ENCODE results near the gene PIK3IP1.
"Not testable (repeated sequence)": the region's sequence is repeated elsewhere in the genome, so short reads cannot be mapped to it uniquely, and the experiment has no call there.

The PIK3IP1 gene

GRCh38 chr22:31253949-31254348 lies 38.3 kb downstream of the PIK3IP1 start:
- DNase-seq (ENCODE audit: low read depth in 1 of 2, low spot score in 1 of 2): no peak

DNA sequence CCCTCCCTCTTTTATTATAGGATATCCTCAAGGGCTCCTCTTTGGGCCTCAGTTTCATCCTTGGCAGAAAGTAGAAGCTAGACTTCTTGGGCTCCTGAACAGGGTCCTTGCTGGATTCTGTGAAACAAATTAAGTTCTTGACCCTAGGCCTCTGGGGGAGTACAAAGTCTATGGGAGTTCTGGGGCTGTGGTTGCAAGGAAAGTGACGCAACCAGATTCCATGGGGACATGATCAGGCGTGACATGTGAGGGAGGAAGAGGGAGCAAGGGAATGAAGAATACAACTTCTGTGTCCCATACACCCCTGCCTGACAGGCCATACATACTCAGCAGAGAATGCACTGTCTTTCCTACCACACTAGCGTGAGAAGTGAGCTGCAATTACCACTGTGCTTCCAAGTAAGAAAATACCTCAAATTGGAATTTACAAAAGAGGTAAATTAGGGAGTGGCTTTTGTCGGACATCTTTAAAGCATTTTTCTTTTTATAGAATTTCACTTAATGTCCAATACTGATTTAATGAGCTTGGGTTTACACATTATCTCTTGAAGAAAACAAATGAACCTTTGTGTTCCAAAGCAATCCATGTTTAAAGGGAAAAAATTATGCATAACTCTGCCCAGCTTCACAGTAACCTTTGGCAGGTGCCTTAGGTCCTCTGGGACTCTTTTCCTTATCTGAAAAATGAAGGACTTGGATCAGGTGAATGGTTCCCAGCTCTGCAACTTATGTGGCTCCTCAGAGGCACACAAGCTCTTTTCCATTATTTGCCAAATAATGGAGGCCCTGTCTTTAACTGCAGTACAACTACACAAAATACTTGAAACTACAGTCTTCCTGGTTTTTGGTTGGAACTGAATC lies 41.3 kb downstream of the PIK3IP1 start:
- DNase-seq (ENCODE audit: low read depth in 1 of 2, low spot score in 1 of 2): no peak

DNA sequence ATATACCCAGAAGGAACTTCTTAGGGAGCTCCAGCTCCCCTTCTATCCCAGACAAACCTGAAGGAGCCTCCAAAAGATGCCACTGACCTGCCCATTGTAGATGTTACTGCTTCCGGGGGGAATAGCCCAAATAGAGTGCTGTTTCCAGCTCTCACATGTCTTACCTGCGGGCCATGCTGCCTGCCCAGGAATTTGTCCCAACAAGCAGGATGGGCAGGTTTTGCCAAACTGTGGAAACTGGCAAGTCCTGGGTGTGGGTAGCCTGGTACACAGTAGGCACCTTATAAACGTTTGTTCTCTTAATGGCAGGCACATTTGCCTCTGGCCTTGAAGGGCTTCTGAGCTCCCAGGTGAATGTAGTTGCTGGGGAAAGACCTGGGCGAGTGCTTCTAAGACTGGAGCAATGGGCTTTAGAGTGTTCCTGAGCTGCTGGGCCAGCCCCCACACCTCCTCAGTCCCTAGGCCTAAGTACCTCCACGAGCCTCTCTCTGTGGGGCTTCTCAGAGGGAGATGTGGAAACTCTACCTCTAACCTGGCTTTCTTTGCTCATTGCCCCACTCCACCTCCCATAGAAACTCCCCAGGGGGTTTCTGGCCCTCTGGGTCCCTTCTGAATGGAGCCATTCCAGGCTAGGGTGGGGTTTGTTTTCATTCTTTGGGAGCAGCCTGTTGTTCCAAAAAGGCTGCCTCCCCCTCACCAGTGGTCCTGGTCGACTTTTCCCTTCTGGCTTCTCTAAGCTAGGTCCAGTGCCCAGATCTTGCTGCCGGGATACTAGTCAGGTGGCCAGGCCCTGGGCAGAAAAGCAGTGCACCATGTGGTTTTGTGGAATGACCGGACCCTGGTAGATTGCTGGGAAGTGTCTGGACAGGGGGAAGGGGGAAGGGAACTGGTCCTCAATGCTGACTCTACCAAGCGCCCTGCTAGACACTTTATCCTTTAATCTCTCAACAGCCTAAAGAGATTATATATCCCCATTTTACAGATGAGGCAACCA lies 43.0 kb downstream of the PIK3IP1 start:
- no peak for DNase-seq (ENCODE audit: low read depth in 1 of 2, low spot score in 1 of 2)

GRCh38 chr22:31248138-31248745 lies 44.0 kb downstream of the PIK3IP1 start:
- peak; percentile 21 to 37 for DNase-seq (ENCODE audit: low read depth in 1 of 2, low spot score in 1 of 2)

- no peak for DNase-seq (ENCODE audit: low read depth in 1 of 2, low spot score in 1 of 2)
Measured at GRCh38 chr22:31247726-31248125, 44.6 kb downstream of the PIK3IP1 start.

DNA sequence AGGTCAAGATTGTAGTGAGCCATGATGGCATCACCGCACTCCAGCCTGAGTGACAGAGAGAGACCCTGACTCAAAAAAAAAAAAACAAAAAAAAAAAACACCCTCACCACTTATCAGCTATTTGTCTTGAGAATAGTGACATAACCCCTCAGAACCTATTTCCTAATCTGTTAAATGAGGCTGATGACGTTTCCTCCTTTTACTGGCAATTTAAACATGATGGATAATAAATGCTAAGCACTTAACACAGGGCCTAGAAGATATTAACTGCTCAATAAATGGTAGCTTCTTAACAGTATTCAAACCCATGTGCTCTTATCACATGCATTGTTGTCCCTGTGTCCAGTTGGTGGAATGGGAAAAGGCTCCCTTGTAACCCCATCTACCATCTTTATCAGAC lies 45.6 kb downstream of the PIK3IP1 start:
- DNase-seq (ENCODE audit: low read depth in 1 of 2, low spot score in 1 of 2): no peak

- DNase-seq (ENCODE audit: low read depth in 1 of 2, low spot score in 1 of 2): not testable (repeated sequence)
Measured at GRCh38 chr22:31245998-31246397, 46.3 kb downstream of the PIK3IP1 start.

DNA sequence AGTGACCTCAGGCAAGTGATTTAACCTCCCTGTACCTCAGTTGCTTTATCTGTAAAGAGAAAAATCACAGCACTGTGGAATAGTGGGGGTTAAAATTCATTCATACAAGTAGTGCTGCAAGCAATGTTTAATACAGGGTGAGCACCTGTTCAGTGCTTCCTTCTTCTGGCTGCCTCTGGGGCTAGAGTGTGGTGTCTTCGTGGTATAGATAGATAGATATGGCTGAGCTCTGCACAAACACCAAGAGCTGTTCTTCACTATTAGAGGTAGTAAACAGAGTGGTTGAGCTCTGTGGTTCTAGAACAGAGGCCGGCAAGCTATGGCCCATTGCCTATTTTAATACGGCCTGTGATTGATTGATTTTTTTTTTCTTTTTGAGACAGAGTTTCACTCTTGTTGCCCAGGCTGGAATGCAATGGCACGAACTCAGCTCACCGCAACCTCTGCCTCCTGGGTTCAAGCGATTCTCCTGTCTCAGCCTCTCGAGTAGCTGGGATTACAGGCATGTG lies 47.3 kb downstream of the PIK3IP1 start:
- no peak for DNase-seq (ENCODE audit: low read depth in 1 of 2, low spot score in 1 of 2)

- DNase-seq (ENCODE audit: low read depth in 1 of 2, low spot score in 1 of 2): no peak
Measured at GRCh38 chr22:31244046-31244942, 48.0 kb downstream of the PIK3IP1 start.

DNA sequence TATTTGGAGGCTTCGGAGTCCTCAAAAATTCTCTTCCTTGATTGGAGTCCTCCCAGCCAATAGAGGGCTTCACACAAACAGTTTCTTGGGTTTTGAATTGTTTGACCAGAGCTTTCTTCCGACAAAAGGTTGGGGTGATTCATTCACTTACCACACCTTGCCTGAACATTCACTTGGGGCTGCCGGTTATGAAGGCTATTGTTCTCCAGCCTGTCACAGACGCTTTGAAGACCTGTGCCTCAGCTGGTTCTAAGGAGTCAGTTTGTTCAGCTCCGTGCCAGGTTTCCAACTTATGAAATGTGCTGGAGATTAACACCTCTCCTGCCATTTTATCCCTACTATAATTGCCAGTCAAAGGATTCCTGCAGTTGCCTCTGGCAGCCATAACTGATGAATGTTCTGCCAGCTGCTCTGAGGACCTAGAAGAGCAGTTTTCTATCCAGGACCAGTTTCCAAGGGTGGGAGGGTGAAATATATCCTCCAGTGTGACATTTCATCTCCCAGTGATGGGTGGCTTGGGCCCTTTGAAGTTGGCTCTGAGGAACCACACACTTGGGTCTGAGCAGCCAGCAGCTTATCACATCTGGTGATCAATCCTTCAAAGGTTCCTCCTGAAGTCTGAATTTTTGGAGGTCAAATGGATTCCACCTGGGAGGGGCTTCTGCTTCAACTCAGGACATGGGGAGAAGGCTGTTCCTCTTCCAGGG lies 48.8 kb downstream of the PIK3IP1 start:
- DNase-seq (ENCODE audit: low read depth in 1 of 2, low spot score in 1 of 2): no peak

DNA sequence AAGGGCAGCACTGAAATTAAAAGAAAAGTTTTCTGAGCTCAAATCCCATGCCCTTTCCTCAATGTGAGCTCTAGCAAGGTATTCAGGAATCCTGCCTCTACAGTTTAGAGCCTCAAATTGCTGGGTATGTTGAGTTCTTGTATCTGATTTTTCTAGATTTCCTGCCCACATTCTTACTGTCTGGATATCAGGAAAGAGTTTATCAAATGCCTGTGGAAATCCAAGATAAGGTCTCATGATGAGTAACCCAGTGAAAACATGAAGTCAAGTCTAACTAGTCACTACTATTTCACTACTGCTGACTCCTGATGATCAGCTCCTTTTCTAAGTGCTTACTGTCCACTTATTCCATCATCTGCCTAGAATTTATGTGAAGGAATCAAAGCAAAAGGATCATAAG lies 50.4 kb downstream of the PIK3IP1 start:
- no peak for DNase-seq (ENCODE audit: low read depth in 1 of 2, low spot score in 1 of 2)

DNA sequence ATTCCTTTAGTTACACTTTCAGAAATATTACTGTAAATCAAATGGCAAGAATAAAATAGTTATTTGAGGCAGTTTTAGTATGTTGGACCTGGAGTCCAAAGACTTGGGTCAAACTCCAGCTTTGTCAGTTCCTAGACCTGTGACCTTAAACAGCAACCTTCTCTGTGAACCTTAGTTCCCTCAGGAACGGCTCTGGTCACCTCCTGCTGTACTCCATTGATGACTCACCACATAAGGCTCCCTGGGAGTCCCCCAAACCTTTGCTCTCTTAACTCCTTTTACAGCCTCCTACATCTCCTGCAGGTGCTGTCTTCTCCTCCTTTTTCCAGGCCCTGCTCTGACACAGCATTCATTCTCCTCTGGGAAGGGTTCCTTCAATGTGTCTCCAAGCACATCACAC lies 51.1 kb downstream of the PIK3IP1 start:
- no peak for DNase-seq (ENCODE audit: low read depth in 1 of 2, low spot score in 1 of 2)

DNA sequence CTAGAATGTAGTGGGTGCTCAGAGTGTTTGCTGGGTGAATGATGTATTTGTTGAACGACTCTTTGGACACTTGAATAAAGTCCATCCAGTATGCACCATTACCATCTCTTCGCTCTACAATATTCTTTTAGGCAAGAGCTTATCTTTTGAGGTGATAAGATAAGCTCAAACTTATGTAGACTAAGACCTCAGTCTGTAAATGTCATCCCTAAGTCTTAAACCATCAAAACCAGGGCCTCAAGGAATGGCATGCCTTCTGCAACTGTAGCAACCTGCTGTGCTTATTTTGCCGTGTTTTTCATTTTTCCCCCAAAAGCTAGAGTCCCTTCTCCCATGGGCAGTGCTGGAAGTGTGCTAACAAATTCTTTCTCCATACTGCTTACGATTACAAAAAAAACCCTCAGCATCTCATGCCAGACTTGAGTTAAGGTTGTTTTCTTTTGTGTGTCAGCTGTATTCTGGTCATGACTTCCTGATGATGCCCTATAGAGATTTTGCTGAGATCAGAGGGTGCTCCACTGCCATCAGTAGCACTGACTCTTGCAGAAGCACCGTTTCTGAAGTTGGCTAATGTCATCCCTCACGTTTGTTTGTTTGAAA lies 52.4 kb downstream of the PIK3IP1 start:
- no peak for DNase-seq (ENCODE audit: low read depth in 1 of 2, low spot score in 1 of 2)

DNA sequence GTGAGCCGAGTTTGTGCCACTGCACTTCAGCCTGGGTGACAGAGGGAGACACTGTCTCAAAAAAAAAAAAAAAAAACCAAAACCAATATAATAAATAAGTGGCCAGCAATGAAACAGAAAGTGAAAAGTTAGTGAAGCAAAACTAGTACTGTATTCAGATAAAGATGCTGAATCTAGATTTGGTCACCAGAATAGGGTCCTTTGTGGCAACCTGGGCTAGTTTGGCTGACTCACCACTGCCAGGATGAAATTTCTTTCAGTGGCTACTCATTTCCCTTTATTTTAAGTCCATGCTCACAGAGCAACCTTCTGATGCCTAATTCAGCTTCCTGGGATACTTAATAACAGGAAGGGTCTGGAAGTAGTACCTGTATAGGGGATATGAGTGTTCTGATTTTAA lies 54.2 kb downstream of the PIK3IP1 start:
- DNase-seq (ENCODE audit: low read depth in 1 of 2, low spot score in 1 of 2): no peak

GRCh38 chr22:31236044-31236443 lies 56.2 kb downstream of the PIK3IP1 start:
- DNase-seq (ENCODE audit: low read depth in 1 of 2, low spot score in 1 of 2): not testable (repeated sequence)

DNA sequence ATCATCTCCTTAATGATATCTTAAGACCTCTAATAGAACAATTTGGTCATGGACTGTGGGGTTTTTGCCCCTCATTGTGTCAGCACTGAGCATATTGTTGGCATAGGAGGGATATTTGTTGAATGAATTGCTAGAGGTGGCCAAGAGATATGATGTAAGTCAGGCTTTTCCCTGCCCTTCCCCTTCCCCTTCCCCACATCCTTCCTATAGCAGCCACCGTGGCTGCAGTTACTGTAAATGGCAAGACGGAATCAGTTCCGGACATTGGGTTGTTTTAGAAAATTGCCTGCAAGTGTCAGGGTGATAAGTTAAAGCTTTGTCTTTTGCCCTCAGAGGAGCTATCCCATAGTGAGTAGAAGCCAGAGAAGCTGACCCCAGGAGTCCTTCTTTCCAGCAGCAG lies 57.2 kb downstream of the PIK3IP1 start:
- no peak for DNase-seq (ENCODE audit: low read depth in 1 of 2, low spot score in 1 of 2)

GRCh38 chr22:31233001-31233400 lies 59.3 kb downstream of the PIK3IP1 start:
- DNase-seq (ENCODE audit: low read depth in 1 of 2, low spot score in 1 of 2): no peak

Data from activated T-helper 1 cell treated with anti-CD3 and anti-CD28 coated beads, Interleukin-2, amount 50 U/mL, for 16 hours (primary cell).